ENCODE data around the gene CCDC28B.

The CCDC28B gene

DNA sequence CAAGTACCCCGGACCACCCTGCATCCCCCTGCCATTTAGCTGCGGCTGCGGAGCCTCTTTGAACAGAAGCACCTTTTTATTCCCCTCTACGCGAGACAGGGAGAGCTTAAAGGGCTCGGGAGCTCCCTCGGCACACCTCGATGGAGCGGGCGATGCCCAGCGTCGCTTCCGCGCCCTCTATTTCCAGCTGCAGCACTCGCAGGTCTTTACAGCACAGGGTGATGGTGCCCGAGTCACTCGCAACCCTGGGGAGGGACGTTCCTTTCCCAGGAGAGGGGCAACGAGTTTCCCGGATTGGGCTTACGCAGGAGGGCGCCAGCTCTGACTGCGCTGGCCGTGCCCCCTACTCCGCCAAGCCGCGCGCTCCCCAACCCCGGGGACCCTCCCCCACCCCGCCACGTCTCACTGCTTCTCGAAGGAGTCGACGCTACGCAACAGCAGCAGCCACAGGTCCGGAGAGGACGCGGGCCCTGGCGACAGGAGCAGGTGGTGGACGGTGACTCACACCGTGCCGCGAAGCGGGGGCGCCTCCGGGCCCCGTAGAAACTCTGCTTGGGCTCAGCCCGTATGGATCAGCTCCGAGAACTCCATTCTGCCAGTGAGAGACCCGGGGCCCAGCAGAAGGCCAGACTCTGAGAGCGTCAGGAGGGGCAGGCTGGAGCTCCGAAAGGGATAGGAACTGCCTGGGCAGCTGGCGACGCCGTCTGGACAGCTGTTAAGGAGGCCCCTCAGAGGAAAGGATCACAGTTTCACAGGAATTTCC lies 40.8 kb downstream of the CCDC28B start:
- H3K4me3 ChIP-seq (ENCODE audit: low read depth, low read length), result peak overlapping the region; percentile 85
- H3K27me3 ChIP-seq (ENCODE audit: insufficient read depth, low read length), result no peaks in the 10 kb centered on the region
- peak overlapping the region; percentile 72 for H2AFZ ChIP-seq (ENCODE audit: low read length, unreplicated experiment)
- no peaks in the 10 kb centered on the region for H3K36me3 ChIP-seq (ENCODE audit: insufficient read depth, low read length)
- H3K27ac ChIP-seq (ENCODE audit: low read depth, low read length), result no peak overlapping the region; the same call in 1 of the 2 replicates
- peaks cover 10% of the 10 kb centered on the region for H3K4me1 ChIP-seq (ENCODE audit: control insufficient read depth, insufficient read depth, low read length, unreplicated experiment)
- H3K79me2 ChIP-seq (ENCODE audit: control insufficient read depth, insufficient read depth, low read length, unreplicated experiment), result no peaks in the 10 kb centered on the region

DNA sequence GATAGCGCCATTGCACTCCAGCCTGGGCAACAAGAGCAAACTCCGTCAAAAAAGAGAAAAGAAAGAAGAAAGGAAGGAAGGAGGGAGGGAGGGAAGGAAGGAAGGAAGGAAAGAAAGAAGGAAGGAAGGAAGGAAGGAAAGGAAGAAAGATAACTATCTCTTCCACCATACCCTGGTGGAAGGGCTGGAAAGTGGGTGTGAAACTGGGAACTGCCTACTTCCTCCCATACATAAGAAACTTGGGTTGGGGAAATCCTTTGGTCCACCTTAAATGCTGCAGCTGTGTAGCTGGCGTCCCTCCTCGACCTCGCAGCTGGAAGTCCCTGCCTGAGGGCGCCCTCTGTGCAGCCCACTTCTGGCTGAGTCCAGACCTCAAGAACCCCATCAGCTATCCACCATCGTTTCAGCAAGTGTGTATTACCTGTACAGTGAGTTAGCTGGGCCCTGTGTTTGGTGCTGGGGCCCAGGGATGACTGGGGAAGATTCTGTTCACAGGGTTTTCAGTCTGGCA lies 42.0 kb downstream of the CCDC28B start:
- no peak overlapping the region for H3K4me3 ChIP-seq (ENCODE audit: low read depth, low read length)
- no peak overlapping the region for H2AFZ ChIP-seq (ENCODE audit: low read length, unreplicated experiment)
- H3K4me1 ChIP-seq (ENCODE audit: control insufficient read depth, insufficient read depth, low read length, unreplicated experiment), result peaks cover 13% of the 10 kb centered on the region
- no peaks in the 10 kb centered on the region for H3K27me3 ChIP-seq (ENCODE audit: insufficient read depth, low read length)
- H3K79me2 ChIP-seq (ENCODE audit: control insufficient read depth, insufficient read depth, low read length, unreplicated experiment), result no peaks in the 10 kb centered on the region
- H3K36me3 ChIP-seq (ENCODE audit: insufficient read depth, low read length), result no peaks in the 10 kb centered on the region
- no peak overlapping the region for H3K27ac ChIP-seq (ENCODE audit: low read depth, low read length)

DNA sequence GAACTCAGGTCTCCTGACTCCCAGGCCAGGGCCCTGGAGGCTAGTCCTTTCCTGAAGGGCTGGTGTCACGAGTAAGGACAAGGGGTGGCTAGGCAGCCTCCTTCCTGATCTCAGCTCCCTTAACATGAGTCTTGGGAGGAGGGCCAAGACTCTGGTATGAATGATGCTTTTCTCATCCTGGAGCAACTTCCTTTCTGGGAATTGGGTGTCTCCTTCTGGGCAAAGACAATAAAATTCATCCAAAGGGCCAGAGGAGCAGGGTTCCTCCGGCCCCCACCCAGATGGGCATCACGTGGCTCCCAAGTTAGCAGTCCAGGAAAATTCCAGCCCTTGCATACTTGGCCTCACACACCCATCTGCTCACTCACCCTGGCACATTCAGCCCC lies 46.5 kb downstream of the CCDC28B start, which contains the start of gene FAM167B:
Gene FAM167B (plus strand): TSS at position 335 of the 386 bp plus-strand sequence. CDS start 200 bp downstream, outside the sequence.
- H3K4me3 ChIP-seq (ENCODE audit: low read depth, low read length), result no peak within 1 kb of the TSS
- no peak within 1 kb of the TSS for H2AFZ ChIP-seq (ENCODE audit: low read length, unreplicated experiment)
- H3K4me1 ChIP-seq (ENCODE audit: control insufficient read depth, insufficient read depth, low read length, unreplicated experiment), result peaks cover 14% of the 10 kb centered on the region

DNA sequence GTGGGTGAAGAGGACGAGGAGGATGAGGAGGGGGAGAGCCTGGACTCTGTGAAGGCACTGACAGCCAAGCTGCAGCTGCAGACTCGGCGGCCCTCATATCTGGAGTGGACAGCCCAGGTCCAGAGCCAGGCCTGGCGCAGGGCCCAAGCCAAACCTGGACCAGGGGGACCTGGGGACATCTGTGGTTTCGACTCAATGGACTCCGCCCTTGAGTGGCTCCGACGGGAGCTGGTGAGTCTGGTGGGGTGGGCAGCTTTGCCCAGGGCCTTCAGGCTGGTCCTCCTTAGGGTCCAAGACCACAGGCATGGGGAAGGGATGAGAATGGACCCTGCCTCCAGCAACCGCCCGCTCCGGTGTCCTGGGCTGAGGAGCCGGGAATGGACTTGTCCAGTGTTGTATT lies 47.1 kb downstream of the CCDC28B start:
- Histone ChIP-seq H3K4me1 (ENCODE audit: control insufficient read depth, insufficient read depth, low read length, unreplicated experiment) (peaks cover 13% of the 10 kb centered on the region), H2AFZ (ENCODE audit: low read length, unreplicated experiment) (no peak overlapping the region), H3K36me3 (ENCODE audit: insufficient read depth, low read length) (no peaks in the 10 kb centered on the region), H3K27me3 (ENCODE audit: insufficient read depth, low read length) (no peaks in the 10 kb centered on the region), H3K4me3 (ENCODE audit: low read depth, low read length) (no peak overlapping the region), H3K27ac (ENCODE audit: low read depth, low read length) (no peak overlapping the region), H3K79me2 (ENCODE audit: control insufficient read depth, insufficient read depth, low read length, unreplicated experiment) (no peaks in the 10 kb centered on the region)

More for the DNA sequence above, 46.5 kb downstream of the CCDC28B start, which contains the start of gene FAM167B:
- Histone ChIP-seq H3K27ac (ENCODE audit: low read depth, low read length) (no peak within 1 kb of the TSS), H3K79me2 (ENCODE audit: control insufficient read depth, insufficient read depth, low read length, unreplicated experiment) (no peaks in the 10 kb centered on the region), H3K27me3 (ENCODE audit: insufficient read depth, low read length) (no peaks in the 10 kb centered on the region), H3K36me3 (ENCODE audit: insufficient read depth, low read length) (no peaks in the 10 kb centered on the region)

DNA sequence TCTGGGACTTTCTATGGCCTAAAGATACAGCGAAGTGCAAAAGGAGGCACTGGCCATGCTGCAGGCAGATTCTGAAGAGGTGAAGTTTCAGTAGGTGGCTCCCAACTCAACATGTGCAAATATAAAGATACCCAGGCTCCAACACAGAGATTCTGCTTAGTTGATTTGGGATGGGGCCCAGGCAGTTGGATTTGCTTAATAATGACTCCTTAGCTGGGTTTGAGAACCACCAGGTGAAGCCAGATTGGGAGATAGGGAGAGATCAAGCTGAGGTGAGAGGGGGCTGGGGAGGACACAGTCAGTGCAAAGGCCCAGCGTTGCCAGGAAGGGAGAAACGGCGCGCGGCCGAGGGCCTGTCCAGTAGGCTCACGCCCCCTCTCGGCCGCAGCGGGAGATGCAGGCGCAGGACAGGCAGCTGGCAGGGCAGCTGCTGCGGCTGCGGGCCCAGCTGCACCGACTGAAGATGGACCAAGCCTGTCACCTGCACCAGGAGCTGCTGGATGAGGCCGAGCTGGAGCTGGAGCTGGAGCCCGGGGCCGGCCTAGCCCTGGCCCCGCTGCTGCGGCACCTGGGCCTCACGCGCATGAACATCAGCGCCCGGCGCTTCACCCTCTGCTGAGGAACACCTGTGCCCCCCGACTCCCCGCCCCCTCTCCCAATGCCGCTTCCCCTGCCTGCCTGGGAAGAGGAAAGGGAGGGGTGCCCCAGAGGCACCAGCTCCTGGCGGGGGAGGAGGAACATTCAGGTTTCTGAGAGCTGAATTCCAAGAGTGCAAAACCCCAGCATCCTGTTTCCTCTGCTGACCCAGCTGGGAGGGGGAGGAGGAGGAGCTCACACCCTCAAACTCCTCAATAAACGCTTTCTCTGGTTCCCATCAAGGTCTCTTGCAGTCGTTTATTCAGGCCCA lies 47.8 kb downstream of the CCDC28B start:
- H3K27ac ChIP-seq (ENCODE audit: low read depth, low read length), result no peak overlapping the region
- no peaks in the 10 kb centered on the region for H3K27me3 ChIP-seq (ENCODE audit: insufficient read depth, low read length)
- peaks cover 13% of the 10 kb centered on the region for H3K4me1 ChIP-seq (ENCODE audit: control insufficient read depth, insufficient read depth, low read length, unreplicated experiment)
- H3K36me3 ChIP-seq (ENCODE audit: insufficient read depth, low read length), result no peaks in the 10 kb centered on the region
- no peak overlapping the region for H3K4me3 ChIP-seq (ENCODE audit: low read depth, low read length)
- no peak overlapping the region for H2AFZ ChIP-seq (ENCODE audit: low read length, unreplicated experiment)
- H3K79me2 ChIP-seq (ENCODE audit: control insufficient read depth, insufficient read depth, low read length, unreplicated experiment), result no peaks in the 10 kb centered on the region

DNA sequence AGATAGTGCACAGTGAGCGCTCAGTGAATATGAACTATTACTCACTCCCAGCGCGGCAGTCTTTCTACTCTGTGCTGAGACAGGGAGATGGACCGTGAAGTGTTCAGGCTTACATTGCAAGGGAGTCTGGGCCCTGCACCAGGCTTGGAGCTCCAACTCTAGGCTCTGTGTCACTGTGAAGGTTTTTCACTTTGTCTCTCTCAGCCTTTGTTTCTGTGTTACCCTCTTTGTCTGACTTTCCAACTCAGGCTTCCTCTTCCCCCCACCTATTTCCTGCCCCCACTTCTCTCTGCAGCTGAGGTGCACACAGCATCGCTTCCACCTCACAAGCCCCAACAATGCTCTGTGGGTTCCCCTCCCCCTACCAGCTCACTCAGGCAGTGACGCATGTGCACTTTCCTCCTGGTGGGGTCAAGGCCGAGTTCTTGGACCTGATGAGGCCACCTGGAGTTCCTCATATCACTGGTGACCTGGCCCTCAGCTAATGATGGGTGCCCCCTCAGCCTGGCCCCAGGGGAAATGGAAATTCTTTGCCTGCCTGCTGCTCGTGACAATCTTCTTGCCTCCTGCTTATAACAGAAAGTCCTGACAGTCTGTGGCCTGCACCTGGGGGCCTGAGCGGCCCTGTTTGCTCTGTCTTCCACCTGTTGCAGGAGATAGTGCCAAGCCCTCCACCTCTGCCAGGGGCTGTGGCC lies 49.6 kb downstream of the CCDC28B start:
- no peaks in the 10 kb centered on the region for H3K27me3 ChIP-seq (ENCODE audit: insufficient read depth, low read length)
- H2AFZ ChIP-seq (ENCODE audit: low read length, unreplicated experiment), result no peak overlapping the region
- H3K4me3 ChIP-seq (ENCODE audit: low read depth, low read length), result no peak overlapping the region
- no peak overlapping the region for H3K27ac ChIP-seq (ENCODE audit: low read depth, low read length)
- H3K4me1 ChIP-seq (ENCODE audit: control insufficient read depth, insufficient read depth, low read length, unreplicated experiment), result peaks cover 13% of the 10 kb centered on the region
- H3K79me2 ChIP-seq (ENCODE audit: control insufficient read depth, insufficient read depth, low read length, unreplicated experiment), result no peaks in the 10 kb centered on the region
- H3K36me3 ChIP-seq (ENCODE audit: insufficient read depth, low read length), result no peaks in the 10 kb centered on the region

DNA sequence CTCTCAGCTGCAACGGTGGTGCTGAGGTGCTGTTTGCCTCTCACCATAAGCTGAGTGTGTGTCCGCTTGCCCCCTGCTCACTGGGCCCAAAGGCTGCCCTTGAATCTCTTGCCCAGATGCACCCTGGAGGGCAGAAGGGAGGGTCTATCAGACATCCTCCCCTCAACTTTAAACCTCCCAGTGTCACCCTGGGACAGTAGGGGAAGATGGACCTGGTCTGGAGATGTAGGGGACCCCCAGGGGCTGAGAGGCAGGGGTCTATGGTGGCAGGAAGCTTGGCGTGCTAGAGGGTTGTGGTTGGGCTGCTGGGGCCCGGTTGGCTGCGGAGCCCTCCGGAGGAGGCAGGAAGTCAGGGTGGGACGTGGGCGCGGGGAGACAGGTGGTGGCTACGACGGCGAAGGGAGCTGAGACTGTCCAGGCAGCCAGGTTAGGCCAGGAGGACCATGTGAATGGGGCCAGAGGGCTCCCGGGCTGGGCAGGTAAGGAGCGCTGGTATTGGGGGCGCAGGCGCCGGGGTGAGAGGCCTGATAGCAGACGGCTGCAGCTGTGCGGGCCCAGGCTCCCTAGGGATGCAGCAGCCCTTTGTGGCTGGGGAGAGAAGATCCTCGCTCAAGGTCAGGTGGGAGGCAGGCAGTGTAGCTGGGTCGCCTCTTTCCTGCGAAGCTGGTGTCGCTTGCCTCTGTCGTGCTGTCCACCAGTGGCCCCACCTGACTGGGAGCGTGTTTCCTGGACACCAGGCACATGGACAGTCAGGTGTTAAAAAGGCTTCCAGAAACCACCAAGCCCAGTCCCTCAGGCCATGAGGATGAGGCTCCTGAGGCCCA lies 50.7 kb downstream of the CCDC28B start, which contains the start of gene LCK:
Gene LCK (plus strand): TSS at position 373 of the 824 bp plus-strand sequence. CDS start 23,065 bp downstream, outside the sequence.
- Histone ChIP-seq H3K4me3 (ENCODE audit: low read depth, low read length) (no peak within 1 kb of the TSS), H3K27ac (ENCODE audit: low read depth, low read length) (no peak within 1 kb of the TSS), H3K27me3 (ENCODE audit: insufficient read depth, low read length) (no peaks in the 10 kb centered on the region), H2AFZ (ENCODE audit: low read length, unreplicated experiment) (no peak within 1 kb of the TSS), H3K36me3 (ENCODE audit: insufficient read depth, low read length) (no peaks in the 10 kb centered on the region), H3K79me2 (ENCODE audit: control insufficient read depth, insufficient read depth, low read length, unreplicated experiment) (no peaks in the 10 kb centered on the region), H3K4me1 (ENCODE audit: control insufficient read depth, insufficient read depth, low read length, unreplicated experiment) (peaks cover 13% of the 10 kb centered on the region)

Measured in ACC112 (cell line).